ENCODE results near the gene CC2D2A.
"Not testable (repeated sequence)": the region's sequence is repeated elsewhere in the genome, so short reads cannot be mapped to it uniquely, and the experiment has no call there.

The CC2D2A gene

DNA sequence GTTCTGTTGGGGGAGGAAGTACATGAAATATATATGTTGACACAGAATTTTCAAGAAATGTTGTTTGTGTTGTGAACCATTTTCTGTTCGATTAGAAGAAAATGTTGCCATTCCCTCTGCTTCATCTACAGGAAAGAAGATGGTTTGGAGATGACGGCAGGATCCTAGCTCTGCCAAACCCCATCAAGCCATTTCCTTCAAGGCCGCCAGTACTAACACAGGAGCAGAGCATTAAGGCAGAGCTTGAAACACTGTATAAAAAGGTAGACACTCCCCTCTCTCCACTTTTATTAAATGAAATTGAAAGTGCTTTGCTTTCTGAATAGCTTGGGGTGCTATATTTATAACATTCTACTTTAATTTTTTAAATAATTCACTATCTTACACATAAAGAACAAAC lies 46.8 kb downstream of the CC2D2A start:
- DNase-seq (ENCODE audit: low spot score): no peak

DNA sequence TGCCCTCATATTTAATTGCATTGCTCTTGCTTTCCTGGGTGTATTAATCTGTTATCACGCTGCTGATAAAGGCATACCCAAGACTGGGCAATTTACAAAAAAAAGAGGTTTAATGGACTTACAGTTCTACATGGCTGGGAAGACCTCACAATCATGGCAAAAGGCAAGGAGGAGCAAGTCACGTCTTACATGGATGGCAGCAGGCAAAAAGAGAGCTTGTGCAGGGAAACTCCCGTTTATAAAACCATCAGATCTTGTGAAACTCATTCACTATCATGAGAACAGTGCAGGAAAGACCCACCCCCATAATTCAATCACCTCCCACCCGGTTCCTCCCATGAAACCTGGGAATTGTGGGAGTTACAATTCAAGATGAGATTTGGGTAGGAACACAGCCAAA lies 48.0 kb downstream of the CC2D2A start:
- DNase-seq (ENCODE audit: low spot score): not testable (repeated sequence)

DNA sequence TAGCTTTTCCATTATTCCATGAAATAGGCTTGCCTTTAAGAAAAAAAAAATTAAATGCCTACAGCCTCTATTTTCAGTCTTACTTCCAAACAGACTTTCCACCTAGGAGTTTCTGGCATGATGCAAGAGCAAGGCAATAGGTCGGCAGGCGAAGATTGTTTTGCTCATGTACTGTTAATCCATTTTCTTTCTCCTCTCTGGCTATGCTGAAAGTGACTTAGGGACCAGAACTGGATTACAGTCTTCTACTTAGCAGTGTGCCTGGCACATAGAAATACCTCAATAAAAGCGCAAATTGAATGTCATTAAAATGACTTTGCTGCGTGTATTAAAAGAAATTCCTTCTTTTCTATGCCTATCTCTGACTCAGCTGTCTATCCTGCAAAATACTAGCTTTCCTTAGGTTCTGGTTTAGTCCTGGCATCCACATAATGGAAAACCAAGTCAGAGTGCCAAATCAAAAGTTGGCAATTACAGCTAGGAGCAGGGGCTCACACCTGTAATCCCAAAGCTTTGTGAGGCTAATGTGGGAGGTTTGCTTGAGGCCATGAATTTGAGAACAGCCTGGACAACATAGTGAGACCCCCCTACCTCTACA lies 51.9 kb downstream of the CC2D2A start:
- peak; percentile 24 for DNase-seq (ENCODE audit: low spot score)

DNA sequence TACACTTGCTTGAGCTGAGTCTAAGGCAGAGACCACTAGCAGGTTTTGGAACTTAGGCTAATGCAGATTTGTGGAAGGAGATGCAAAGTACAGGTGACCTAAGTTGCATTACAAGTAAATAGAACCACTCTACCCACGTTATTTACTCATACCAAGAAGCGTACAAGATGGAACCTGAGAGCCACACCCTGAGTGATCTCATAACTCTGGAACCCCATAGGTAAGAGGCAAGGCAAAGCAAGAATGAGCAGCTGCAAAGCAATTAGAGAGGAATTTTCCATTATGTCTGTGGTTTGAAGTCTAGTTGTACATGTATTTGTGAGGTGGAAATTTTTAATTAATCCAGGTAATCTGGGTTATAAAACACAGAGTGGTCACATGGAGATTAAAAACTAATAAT lies 55.4 kb downstream of the CC2D2A start:
- DNase-seq (ENCODE audit: low spot score): peak; percentile 63

DNA sequence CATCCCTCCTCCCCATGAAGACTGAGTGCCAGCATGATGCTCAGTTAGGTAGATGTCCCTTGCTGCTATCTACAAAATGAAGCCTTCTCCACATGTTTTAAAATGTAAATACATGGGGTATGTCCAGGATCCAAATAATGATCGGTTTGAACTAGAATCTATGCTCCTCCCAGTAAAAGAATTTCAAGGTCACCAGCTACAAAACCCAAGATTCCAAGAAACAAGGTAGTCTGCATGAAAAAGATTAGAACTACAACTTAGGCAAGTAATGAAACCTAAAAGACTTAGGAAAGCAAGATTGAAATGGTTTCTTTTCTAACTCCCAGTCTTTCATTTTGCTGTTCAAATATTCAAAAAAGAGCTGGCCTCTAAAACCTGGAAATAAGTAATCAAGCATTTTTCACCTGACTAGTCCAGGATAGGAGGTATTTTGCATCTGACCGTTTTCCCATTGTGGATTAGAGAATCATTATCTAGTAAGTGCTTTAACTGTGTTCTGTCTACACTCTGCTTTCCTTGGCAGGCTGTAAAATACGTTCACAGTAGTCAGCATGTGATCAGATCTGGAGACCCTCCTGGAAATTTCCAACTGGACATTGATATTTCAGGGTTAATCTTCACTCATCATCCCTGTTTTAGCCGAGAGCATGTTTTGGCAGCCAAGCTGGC lies 57.4 kb downstream of the CC2D2A start:
- DNase-seq (ENCODE audit: low spot score): no peak

DNA sequence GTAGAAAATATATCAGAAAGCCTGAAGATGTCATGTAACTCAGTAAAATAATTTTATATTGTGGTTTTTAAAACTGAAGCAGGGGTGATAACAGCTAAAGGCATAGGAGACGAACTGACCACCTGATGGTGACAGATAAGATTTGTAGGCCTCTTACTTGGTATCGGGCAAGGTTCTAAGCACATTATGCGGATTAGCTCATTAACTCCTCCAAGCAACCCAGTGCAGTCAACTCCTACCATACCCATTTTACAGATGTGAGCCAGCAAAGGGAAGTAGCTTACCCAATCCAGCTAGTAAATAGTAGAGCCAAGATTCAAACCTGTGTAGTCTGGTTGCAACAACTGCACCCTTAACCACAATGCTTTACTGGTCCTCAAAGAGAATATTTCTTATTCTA lies 62.1 kb downstream of the CC2D2A start:
- DNase-seq (ENCODE audit: low spot score): no peak

DNA sequence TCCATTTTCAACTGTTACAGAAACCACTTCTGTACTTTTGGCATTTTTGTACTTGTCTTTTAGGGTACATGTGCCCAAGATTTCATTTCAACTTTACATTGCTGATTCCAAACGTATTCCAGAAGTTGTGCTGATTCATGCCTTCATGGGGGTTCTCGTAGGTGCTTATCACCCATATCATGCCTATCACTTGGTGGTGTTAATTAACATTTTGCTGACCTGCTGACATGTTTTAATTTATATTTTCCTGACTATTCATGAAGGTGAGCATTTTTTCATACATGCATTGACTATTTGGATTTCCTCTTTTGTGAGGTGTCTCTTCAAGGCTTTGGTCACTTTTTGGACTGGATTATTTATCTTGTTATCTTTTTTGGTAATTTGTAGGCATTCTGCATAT lies 64.1 kb downstream of the CC2D2A start:
- DNase-seq (ENCODE audit: low spot score): no peak

DNA sequence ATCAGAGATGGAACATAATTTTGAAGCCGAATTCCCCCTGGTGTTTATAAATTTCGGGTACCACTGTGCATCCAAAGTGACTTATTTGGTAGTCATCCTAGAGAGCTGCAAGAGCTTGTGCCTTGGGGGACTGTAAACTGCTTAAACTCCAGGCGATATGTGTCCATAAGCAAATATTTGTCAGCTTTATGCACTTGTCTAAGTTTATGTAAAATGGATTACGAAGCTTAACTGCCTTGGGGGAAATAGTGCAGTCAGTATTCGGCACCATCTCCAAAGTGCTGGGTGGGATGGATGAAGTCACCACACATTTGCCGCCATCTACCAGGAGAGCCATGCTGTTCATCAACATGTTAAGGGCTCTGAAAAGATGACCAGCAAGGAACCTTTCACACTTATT lies 65.9 kb downstream of the CC2D2A start:
- no peak for DNase-seq (ENCODE audit: low spot score)

DNA sequence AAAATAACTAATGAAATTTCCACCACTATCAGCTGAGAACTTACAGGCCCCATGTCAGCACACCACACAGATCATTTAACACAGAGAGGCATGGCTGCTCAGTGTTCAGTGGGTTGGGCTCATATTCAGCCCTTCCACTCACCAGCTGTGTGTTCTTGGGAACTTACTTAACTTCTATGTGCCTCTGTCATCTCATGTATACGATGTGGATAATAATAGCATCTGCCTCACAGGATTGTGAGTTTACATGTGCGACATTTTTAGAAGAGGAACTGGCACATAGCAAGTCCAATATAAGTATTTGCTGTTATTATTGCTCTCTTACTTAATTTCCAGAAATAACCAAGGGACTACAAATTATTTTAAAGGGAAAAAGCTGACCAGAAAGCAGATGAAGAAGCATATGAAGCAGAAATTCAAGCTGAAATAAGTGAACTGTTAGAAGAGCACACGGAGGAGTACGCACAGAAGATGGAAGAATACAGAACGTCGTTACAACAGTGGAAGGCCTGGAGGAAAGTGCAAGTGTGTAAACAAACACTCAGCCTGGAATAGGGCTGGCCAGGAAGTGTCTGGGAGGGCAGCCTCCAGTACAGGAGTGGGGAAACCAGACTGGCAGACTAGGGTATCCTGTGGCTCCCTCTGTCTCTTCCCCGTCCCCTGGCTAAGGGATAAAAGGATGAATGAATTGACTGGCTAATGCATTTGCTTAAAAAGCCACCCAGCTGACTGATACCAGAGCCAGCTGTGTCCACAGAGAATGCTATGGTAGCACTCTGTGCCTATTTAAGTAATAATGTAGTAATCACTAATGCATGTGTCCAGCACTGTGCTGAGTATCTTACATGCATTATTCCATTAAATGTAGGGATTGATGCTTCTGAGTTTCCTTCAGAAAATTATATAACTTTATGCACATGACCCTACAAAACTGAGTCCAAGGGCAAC lies 67.1 kb downstream of the CC2D2A start:
- no peak for DNase-seq (ENCODE audit: low spot score)

DNA sequence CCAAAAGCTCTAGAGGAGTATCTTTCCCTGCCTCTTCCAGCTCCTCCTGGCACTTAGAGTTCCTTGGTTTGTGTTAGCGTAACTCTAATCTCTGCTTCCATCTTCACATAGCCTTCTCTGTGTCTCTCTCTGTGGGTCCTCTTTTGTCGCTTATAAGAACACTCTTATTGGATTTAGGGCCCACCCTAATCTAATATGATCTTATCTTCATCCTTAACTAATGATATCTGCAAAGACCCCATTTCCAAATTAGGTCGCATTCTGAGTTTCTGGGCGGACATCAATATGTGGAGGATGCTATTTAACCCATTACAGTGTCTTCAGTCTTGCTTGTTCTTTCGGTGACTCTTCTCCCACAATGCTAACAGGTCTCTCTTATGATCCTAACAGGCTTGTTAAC lies 72.3 kb downstream of the CC2D2A start:
- no peak for DNase-seq (ENCODE audit: low spot score)

DNA sequence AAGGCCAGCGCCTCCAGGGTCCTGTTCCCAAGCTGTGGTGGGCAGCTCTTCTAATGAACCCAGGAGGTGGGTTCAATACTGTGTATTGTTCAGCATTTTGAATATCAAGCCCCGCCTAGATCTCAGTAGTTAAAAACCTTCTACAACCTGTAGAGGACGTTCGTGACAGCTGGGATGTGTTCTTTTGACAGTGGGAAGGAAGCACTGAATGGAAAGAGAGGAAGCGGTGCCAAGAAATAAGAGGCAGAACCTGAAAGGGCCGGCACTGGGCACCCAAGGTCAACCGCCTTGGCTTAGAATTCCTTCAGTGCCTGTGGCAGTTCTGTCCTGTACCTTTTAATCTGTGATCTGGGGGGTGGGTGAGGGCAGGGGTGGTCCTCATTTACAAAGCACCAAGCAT lies 73.1 kb downstream of the CC2D2A start:
- DNase-seq (ENCODE audit: low spot score): no peak

DNA sequence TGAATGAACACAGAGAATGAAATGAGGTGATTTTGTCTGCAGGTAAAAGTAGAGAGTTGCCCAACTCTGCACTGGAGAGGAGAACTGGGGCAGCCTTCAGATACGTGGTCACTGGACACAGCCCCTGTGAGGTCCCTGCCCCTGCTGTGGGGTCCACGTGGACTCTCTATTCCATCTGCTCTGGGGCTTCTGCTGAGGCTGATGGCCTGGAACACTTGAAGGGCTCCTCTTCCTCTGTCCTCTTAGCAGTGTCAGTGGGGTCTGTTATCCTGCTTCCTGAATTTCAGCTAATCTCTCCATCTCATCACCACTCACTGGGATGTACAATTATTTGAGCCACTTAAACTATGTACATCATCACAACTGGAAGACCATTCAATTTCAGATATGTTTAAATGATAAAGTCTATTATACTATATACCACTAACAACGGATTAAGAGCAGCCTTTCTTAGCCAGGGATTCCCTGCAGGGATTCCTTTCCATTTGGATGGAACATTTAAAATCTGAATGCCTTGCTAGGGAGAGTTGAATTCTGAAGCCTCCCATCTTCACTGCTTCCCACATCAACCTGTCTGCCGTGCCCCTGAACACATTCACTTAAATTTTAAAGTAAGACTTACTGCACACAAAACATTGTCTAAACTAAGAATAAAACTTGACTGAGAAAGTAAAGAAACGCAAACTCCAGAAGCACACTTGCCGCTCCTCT lies 74.0 kb downstream of the CC2D2A start:
- no peak for DNase-seq (ENCODE audit: low spot score)

DNA sequence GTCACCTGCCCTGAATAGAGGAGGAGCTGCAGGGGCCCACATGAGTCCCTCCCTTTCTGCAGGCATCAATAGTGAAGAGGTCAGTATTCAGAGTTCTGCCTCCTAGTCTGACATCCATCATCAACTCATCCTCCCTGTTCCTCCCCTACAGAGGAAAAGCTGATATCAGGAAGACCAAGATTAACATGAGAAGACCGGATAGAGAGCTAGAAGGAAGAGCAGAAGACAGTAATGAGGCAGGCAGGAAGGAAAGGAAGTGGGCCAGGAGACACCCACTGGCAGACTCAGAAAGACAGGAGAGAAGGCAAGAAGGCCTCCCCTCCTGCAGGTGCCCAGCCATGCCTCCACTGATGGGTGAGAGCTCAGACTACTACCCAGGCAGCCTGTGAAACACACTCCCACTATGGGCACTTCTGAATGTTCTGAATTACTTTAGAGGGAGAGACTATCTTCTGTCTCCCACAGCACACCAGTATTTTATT lies 74.6 kb downstream of the CC2D2A start:
- DNase-seq (ENCODE audit: low spot score): no peak

DNA sequence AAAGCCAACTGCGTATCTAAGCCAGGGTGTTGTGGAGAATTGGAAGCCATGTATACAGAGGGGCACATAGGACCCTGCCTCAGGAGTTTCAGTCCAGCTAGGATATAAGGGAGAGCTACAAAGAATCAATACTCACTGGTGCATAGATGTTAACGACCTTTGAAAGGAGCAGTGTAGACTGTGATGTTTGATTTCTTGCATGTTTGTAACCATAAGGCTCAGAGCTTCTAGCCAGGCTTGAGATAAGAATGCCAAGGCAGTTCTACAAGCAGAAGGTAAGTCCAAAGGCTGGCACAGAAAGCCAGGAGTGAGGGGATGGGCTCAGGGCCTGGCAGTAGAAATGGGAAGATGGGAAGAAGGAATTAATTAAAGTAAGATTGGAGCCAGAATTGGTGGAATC lies 75.7 kb downstream of the CC2D2A start:
- no peak for DNase-seq (ENCODE audit: low spot score)

DNA sequence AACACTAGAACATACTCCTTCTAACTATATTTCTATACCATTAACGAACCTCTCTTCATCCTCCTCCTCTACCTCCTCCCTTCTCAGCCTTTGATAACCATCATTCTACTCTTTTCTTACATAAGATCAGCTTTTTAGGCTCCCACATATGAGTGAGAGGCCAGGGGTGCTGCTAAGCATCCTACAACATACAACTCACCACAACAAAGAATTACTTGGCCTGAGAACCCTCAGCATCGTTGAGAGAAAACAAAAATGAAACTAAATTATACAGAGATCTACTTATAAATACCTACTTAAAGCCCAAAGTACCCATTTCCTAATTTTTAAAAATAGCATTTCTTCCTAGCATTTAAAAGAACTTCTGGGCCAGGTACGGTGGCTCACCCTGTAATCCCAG lies 77.7 kb downstream of the CC2D2A start:
- no peak for DNase-seq (ENCODE audit: low spot score)

DNA sequence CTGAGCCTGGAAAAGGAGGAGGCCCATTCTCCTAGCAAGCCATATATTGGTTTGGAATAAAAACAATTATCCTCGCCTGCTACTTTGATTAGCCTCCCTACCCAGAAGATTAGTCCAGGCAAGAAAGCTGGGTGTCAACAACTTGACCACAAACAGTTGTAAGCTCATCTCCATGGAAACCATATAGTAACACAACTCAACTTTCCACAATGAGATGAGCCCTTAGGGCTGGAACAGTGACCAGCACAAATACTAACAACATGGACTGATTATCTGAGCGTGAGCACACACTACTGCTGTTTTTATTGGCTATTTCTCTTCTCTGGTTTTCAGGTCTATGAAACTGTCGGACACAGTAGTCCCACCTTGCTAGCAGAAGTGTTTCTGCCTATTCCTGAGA lies 80.8 kb downstream of the CC2D2A start:
- no peak for DNase-seq (ENCODE audit: low spot score)

DNA sequence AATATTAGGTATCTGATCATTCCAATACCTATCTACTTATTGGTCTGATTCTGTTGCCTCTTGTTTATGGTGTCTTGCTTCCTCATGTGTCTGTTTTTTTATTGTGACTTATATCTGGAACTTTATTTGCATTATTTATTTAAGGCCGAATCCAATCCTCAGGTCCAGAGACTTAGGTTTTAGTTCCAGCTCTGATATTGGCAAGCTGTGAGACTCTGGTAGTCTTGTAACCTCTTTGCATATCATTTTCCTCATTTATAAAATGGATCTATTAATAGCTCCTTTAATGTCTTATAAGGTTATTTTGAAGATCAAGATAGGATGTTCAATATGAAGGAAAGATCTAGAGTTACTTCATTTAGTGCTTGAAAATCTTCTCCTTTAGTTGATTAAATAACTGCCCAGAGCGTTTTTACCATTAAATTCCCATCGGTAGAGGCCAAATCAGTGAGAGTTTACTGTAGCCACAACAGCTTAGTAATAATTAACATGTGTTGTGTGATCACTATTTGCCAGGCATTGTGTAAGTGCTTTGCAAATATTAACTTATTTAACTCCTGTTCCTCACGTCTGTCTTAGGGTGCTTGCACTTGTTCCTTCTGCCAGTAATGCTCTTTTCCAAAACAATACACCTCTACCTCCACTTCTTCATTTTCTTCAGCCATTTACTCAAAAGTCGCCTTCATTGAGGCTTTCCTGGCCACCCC lies 82.2 kb downstream of the CC2D2A start:
- no peak for DNase-seq (ENCODE audit: low spot score)

DNA sequence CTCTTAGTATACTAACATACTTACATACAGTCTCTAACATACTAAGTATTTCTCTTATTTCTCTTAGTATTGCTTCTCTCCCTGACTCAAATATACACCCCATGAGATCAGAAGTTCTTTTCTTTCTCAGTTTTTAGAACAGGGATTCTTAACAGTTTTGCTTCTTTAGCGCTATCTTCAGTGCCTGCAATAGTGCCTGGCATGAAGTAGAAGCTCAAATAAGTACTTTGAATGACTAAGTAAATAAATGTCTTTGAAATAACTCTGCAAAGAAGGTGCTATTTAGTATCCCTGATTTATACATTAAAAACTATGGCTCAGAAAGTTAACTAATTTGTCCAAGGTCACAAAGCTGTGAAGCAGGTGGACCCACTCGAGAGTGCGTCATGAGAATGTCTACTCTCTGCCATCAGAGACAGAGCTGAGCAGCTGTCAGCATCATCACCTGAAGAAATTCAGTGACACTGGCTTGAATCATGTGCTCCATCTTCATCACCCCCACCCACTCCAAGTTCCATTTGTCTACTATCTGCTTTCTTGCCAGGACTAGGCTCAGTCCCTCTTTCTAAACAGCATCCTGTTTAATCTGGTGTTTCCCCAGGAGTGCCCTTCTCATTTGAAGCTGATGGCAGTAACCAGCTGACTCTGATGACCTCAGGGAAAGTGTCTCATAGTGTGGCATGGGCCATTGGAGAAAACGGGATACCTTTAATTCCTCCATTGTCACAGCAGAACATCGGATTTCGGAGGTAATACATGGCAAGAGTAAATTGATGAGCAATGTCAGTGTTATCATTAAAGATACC lies 83.1 kb downstream of the CC2D2A start:
- no peak for DNase-seq (ENCODE audit: low spot score)

DNA sequence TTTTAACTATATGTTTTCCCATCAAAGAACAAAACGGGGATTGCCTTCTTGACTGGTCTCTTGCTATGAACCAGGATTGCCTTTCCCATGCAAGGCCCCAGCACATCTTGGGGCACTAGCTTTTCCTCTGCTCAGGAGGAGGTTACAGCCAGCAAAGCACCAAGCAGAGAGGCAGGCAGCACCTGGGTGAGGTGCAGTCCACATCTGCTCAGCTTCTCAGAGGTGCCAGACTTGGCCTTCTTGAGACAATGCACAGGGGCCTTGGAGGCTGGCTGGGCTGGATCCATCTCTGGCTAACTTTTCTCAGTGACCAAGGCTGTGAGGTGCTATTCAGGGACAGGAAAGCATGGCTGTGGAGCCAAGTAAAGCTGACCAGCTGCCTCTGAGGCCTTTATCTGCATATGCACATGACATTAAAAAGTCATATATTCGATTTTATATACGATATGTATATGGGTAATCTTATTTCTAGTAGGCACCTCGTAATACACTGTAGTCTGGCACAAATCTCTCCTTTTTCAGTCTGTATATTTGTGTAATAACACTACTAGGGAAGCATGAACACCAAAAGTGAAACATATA lies 86.9 kb downstream of the CC2D2A start:
- DNase-seq (ENCODE audit: low spot score): no peak

DNA sequence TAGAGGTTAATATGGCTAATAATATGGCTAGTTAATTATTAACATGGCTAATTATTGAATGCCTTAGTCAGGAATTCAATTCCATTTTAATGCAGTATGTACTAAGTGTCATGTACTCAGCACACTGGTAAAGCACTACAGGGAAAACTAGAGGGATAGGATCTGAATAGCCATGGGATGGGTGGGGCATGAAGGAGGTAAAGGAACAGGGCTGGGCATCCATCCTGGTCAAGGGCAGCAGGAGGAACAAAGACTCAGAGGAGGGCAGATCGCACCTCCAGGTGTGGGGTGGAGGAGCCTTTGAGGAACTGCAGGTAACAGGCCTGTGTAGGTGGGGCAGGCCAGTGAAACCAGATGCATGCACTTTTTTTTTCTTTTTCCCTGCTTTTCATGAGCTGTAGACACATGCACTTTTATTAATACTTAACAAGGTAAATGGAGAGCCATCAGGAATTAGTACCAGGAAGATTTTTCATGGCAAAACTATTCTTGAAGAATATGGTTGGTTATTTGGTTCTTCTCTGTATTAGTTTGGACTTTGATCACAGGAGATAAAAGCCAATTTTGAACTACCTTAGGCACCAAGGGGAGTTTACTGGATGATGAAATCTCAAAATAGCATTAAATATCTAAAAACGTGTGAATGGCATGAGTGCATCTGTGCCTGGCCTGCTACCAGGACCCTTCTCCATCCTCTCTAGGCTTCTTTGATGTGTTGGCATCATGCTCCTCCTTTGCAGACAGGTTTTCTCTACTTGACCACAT lies 88.3 kb downstream of the CC2D2A start:
- no peak for DNase-seq (ENCODE audit: low spot score)

Measured in LoVo (cell line).